K562 (cell line): Measurements from ENCODE around the gene PAX5. TPM values are rescaled to one million over a fixed set of nuclear protein-coding genes. Genes with fewer than 3 reads are reported as not detected.

ENCODE experiments used
- ATAC-seq: fragments of 200-7000 bp; cut with Tn5 transposase; 3 replicates; pipeline ENCODE4 v1.9.1; 2020; ENCODE audit warnings: moderate library complexity
- BruUV-seq: library from RNA; stranded (reverse); fragments of 400-500 nt; replicated peaks from 2 replicates; lab custom pipeline; 2021; lab: Mats Ljungman, UMichigan
- CTCF ChIA-PET: fragments of 300-600 bp; formaldehyde crosslinking; extraction: SDS; loops from one replicate; lab custom pipeline; 2021; ENCODE audit warnings: low intra/inter-chr PET ratio; lab: Yijun Ruan, JAX
- POLR2A ChIA-PET: fragments of 300-600, 350-650 bp; sonication (Branson Sonifier 250); formaldehyde crosslinking; extraction: SDS; loops from one replicate; lab custom pipeline; 2021; ENCODE audit warnings: antibody characterized with exemption, inconsistent platforms; lab: Yijun Ruan, JAX
- DNase-seq, 4 experiments: peaks; one replicate each; pipeline versions ENCODE4 v3.0.0 to v3.0.0-alpha.2; 2011 to 2018; ENCODE audit warnings: low spot score in 3 of 4, mixed read lengths in 3 of 4; ENCODE audit errors: extremely low read depth in 1 of 4
- FAIRE-seq: peaks from 2 replicates; lab custom pipeline; 2011; peaks lifted over from hg19 to GRCh38; lab: Jason Lieb, UNC
- H2AFZ ChIP-seq: 2 replicates; pipeline ENCODE4 v1.6.0; 2011; ENCODE audit warnings: low read depth, low read length, control low read depth, inconsistent platforms
- H3K27ac ChIP-seq: fragments of 200-600 bp; 3 replicates; pipeline ENCODE4 v1.8.0; 2011; ENCODE audit warnings: low read depth, mild to moderate bottlenecking, control low read depth, inconsistent platforms, low read length, moderate library complexity, mixed read lengths; ENCODE audit errors: extremely low read depth
- H3K27me3 ChIP-seq, 2 experiments: fragments of 300-600 bp in 1 of 2; 2 replicates in 1 of 2; 3 replicates in 1 of 2; pipeline versions ENCODE4 v1.6.0 to v1.8.0; 2011; ENCODE audit warnings: inconsistent platforms in 2 of 2, low read length in 2 of 2, mild to moderate bottlenecking in 1 of 2, mixed read lengths in 1 of 2, moderate library complexity in 1 of 2; ENCODE audit not compliant: control insufficient read depth in 2 of 2, insufficient read depth in 2 of 2
- H3K36me3 ChIP-seq: fragments of 300-600 bp; 3 replicates; pipeline ENCODE4 v1.8.0; 2011; ENCODE audit warnings: mild to moderate bottlenecking, low read length, inconsistent platforms; ENCODE audit not compliant: control insufficient read depth, insufficient read depth
- H3K4me1 ChIP-seq, 2 experiments: fragments of 200-600 bp in 1 of 2; replicated peaks in 1 of 2; 2 replicates in 1 of 2; 3 replicates in 1 of 2; pipeline versions ENCODE4 v1.5.1 to v1.8.0; 2011; ENCODE audit warnings: inconsistent platforms in 2 of 2, low read length in 2 of 2, mild to moderate bottlenecking in 1 of 2, mixed read lengths in 1 of 2, moderate library complexity in 1 of 2; ENCODE audit not compliant: control insufficient read depth in 2 of 2, insufficient read depth in 2 of 2
- H3K4me2 ChIP-seq: 2 replicates; pipeline ENCODE4 v1.6.1; 2011; ENCODE audit warnings: low read length, control low read depth, inconsistent platforms, mixed read lengths; ENCODE audit not compliant: insufficient read depth
- H3K4me3 ChIP-seq: fragments of 200-600 bp; sonication (generic), shearing (Covaris generic); 2 replicates; pipeline ENCODE4 v1.5.1; 2016; ENCODE audit warnings: control low read depth, inconsistent platforms
- H3K79me2 ChIP-seq: fragments of 200-600 bp; 3 replicates; pipeline ENCODE4 v1.8.0; 2011; ENCODE audit warnings: low read length, inconsistent platforms; ENCODE audit not compliant: control insufficient read depth, insufficient read depth
- H3K9ac ChIP-seq, 2 experiments: 2 replicates each; pipeline versions ENCODE4 v1.6.0 to v1.6.1; 2011; ENCODE audit warnings: low read depth in 2 of 2, low read length in 2 of 2, control low read depth in 1 of 2, inconsistent platforms in 1 of 2, mild to moderate bottlenecking in 1 of 2, mixed read lengths in 1 of 2; ENCODE audit not compliant: insufficient read depth in 1 of 2
- H3K9me1 ChIP-seq: one replicate; pipeline ENCODE4 v1.6.0; 2011; ENCODE audit warnings: inconsistent platforms, mild to moderate bottlenecking, low read length, moderate library complexity; ENCODE audit not compliant: control insufficient read depth, insufficient read depth
- H3K9me3 ChIP-seq: replicated peaks from 2 replicates; pipeline ENCODE4 v1.5.1; 2011; ENCODE audit warnings: low read depth, low read length, inconsistent platforms; ENCODE audit not compliant: control insufficient read depth, insufficient read depth
- H4K20me1 ChIP-seq: replicated peaks from 2 replicates; pipeline ENCODE4 v1.6.1; 2011; ENCODE audit warnings: low read length, inconsistent platforms, mixed read lengths; ENCODE audit not compliant: control insufficient read depth, insufficient read depth
- NCOA4 ChIP-seq: fragments of 450-650 bp; IDR thresholded peaks from 2 replicates; pipeline ENCODE4 v1.6.1; 2018; ENCODE audit warnings: mild to moderate bottlenecking; ENCODE audit not compliant: partially characterized antibody
- WGBS: fragments of 100-300 bp; shearing (Covaris generic); methylation state at CpG from one replicate; pipeline ENCODE4 v1.1.6; 2016; ENCODE audit warnings: low coverage, mixed read lengths; ENCODE audit not compliant: insufficient coverage; ENCODE audit errors: missing lambda C conversion rate; 5-methylcytosine and 5-hydroxymethylcytosine counted together
- in situ Hi-C: fragments of 300-500 bp; cut with MboI; formaldehyde crosslinking; loops from 4 replicates; pipeline ENCODE4 v1.15.0; 2018; ENCODE audit warnings: inconsistent platforms, mixed read lengths
- intact Hi-C: fragments of 100-400 bp; cut with micrococcal nuclease; formaldehyde crosslinking; loops from 2 replicates; pipeline ENCODE4 v1.14.2; 2022
- polyA plus RNA-seq, 8 experiments: library from polyadenylated mRNA; depleted of rRNA in 4 of 8; stranded (reverse) in 5 of 8; unstranded in 3 of 8; fragments of >200 nt; fragmentation: Nextera tagmentation in 2 of 8; fragmentation: Illumina TruSeq in 1 of 8; extraction: Ambion mirVana in 2 of 8; extraction: Trizol in 1 of 8; gene quantifications; 2 replicates each; pipeline versions ENCODE4 v1.2.1 to v1.2.3, GENCODE V29; 2011 to 2014; ENCODE audit warnings: inconsistent platforms in 1 of 8, missing spikeins in 1 of 8
- total RNA-seq, 7 experiments: library from RNA; depleted of rRNA in 6 of 7; stranded (reverse); fragments of >200 nt in 6 of 7; fragmentation: Illumina TruSeq in 2 of 7; extraction: Trizol in 2 of 7; gene quantifications; 2 replicates each; pipeline versions ENCODE4 v1.2.1 to v1.2.3, GENCODE V29; 2011 to 2021; ENCODE audit warnings: low replicate concordance in 1 of 7
- TF ChIP-seq, protein P1 (sequence below): sonication (generic); formaldehyde crosslinking; IDR thresholded peaks from 2 replicates; pipeline ENCODE4 v1.8.1; 2023; ENCODE audit warnings: mild to moderate bottlenecking, missing genetic modification reagents

PAX5 gene
- total and polyA plus RNA-seq, 9 of the 15 experiments (the other 6 are each of a cell fraction or from before 2014, with no cell fraction given): 0.03 to 0.09 TPM; not detected in 7

DNA sequence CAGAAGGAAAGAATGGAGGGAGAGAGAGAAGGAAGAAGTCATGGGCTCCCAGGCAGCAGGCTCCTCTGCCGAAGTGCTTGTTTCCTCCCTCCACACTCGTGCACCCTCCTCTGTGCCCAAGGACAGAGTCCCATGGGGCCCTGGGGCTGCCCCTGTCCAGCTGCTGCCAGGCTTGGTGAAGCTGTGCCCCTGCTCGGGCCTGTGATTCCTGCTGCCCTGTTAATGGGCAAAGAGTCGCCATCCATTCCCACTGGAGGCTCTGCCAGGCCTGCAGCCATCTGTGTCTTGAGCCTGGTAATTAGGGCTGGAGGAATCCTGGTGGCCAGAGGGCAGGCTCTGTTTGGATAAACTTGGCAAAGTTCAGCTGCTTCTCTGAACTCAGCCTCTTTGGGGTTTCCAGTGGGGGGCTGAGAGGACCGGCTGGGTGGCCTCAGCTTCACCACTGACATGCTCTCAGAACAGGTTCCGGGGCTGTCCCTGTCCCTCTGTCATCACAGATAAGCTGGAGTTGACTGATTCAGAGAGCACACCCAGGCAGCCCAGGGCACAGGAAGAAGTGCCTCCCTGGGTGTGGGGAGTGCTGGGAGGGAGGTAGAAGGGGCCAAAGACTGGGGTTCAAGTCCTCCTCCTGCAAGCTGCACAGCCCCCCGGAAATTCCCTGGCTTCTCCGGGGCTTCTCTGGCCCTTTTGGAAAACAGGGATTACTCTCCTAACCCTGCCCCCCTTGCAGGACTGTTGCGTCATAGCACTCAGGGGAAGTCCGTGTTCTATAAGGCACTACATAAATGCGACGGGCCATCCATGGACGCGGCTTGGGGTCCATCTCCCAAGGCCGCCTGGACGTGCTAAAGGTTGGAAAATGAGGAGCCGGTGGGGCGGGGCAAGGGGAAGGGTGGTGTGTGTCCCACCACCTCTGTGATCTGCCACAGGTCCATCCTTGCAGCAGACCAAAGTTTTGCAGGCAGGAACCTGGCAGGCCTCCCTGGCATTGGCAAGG lies 154.8 kb downstream of the PAX5 start (continued):
- TF ChIP-seq, protein P1, sequence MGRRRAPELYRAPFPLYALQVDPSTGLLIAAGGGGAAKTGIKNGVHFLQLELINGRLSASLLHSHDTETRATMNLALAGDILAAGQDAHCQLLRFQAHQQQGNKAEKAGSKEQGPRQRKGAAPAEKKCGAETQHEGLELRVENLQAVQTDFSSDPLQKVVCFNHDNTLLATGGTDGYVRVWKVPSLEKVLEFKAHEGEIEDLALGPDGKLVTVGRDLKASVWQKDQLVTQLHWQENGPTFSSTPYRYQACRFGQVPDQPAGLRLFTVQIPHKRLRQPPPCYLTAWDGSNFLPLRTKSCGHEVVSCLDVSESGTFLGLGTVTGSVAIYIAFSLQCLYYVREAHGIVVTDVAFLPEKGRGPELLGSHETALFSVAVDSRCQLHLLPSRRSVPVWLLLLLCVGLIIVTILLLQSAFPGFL: no peak

DNA sequence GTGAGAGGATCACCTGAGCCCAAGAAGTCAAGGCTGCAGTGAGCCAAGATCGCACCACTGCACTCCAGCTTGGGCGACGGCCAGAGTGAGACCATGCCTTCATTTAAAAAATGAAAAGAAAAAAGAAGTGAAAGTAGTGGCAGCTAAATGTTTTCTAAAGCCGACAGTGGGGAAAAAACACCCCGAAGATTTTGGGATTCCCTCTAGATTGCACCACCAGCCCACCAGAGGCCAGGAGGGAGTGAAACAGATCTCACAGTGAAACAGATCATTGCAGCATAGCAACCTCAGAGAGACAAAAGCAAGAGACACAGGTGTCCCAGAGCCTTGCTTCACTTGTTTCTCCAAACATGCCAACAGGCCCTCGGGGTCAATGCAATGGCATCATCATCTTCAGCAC lies 156.8 kb downstream of the PAX5 start:
- TF ChIP-seq NCOA4: no peak
- TF ChIP-seq, all 486 proteins: peak for 0
- H3K4me2 ChIP-seq: no peak overlapping the region

More for the DNA sequence above, 156.8 kb downstream of the PAX5 start:
- in situ Hi-C loops: no loop called here
- DNase-seq: no peak
- no peak overlapping the region for H3K27ac ChIP-seq
- no peak overlapping the region for H2AFZ ChIP-seq
- intact Hi-C loops: no loop called here
- peaks cover 0 to 8% of the 10 kb centered on the region in 2 experiments; a peak in 3 of 5 replicates for H3K4me1 ChIP-seq
- H3K9ac ChIP-seq: no peak overlapping the region
- ChIA-PET POLR2A (no interaction called here), CTCF (no interaction called here)
- no peaks in the 10 kb centered on the region for H3K36me3 ChIP-seq
- H3K79me2 ChIP-seq: no peaks in the 10 kb centered on the region
- no peaks in the 10 kb centered on the region for H4K20me1 ChIP-seq
- H3K27me3 ChIP-seq: peaks cover 0 to 48% of the 10 kb centered on the region in 2 experiments; a peak in 2 of 5 replicates
- WGBS: 0% methylated on average over 6 of the region's 6 CpGs
- no peak overlapping the region for H3K4me3 ChIP-seq
- BruUV-seq: no TSS peak
- no peak for FAIRE-seq
- H3K9me1 ChIP-seq: no peaks in the 10 kb centered on the region
- no peak for ATAC-seq
- H3K9me3 ChIP-seq: no peaks in the 10 kb centered on the region
